ENCODE results near the gene PAM. TPM values are rescaled to one million over a fixed set of nuclear protein-coding genes. Genes with fewer than 3 reads are reported as not detected.

Gene PAM
- total RNA-seq, 1 donor from 2014 or later, result 859 TPM

DNA sequence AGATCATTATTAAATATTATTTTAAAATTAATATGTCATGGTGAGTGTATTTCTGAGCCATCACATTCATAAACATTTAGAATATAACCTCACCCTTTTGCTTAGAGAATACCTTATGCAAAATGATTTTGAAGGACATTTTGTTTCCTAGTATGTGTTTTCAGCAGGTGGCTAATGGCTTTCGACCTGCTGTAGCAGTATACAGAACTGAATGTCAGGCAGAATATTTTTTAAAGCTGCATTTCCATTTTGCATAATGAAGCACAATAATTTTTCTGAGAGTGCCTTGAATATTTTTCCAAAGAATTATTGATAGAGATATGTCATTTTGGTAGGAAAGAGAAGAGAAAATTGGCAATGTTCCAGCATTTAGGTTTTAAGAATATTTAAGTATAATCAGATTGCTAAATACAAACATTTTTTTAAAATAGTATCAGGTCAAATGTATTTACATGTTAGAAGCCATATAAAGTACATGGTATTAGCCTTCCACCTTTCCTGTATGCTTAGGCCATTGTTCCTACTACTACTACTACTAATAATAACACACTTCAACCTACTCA, 42.3 kb downstream of the PAM start:
- intact Hi-C loops (cut with DNase I), result loop anchor here (10.0 kb wide), 1 partner anchor 67 kb away; no protein-coding TSS in a partner anchor
- DNase-seq (no peak), ATAC-seq (ENCODE audit: poor library complexity) (no peak)

DNA sequence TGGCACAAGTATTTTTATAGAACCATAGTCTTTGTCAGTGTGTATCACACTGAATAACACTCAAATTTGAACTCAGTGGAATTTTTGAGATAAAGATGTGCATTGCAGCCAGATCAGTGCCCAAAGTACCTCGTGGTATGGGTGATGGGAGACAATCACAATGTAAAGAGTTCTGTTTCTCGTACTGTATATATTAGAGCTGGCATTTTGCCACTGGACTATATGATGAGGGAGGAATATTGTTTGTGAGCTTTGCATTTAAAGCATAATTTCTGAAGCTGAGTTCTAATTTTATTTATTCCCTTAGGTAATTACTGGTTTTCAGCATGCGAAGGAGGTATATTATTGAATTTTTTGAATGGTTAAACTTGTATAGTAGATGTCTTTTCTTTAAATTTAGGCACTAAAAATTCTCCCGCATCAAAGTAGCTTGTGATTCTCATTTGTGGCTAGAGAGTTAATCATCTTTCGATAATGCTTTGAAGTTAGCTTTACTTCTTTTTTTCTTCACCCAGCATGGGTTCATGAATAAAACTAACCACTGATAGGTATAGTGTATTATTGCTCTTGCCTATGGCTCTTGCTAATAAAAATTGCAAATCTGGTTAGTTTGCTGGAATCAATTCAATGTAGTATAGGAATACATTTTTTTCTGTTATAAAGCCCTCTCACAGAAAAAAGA, 43.1 kb downstream of the PAM start:
- ATAC-seq (ENCODE audit: poor library complexity), result peak; percentile 5

DNA sequence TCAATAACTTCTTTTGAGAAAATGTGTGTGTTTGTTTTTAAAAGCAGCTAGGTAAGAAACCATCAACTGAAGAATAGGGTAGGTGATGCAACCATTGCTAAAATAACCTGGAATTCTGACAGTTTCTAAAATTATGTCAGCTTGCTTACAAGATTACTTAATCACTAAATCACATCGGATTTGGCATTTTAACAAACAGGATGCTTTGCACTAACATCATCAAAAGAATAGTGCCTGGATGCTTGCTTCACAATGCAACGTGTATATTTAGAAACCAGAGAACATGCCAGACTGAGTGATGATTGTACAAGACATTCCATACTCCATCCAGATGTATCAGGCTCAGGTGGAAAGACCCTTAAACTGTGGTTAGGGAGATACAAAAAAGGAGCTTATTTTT, 43.9 kb downstream of the PAM start:
- intact Hi-C loops (cut with DNase I), result loop anchor here (10.0 kb wide), 1 partner anchor 66 kb away; no protein-coding TSS in a partner anchor
- ATAC-seq (ENCODE audit: poor library complexity) (peak; percentile 72), DNase-seq (no peak)

More for the DNA sequence above, 43.1 kb downstream of the PAM start:
- DNase-seq, result no peak
- intact Hi-C loops (cut with DNase I), result loop anchor here (10.0 kb wide), 1 partner anchor 67 kb away; no protein-coding TSS in a partner anchor

DNA sequence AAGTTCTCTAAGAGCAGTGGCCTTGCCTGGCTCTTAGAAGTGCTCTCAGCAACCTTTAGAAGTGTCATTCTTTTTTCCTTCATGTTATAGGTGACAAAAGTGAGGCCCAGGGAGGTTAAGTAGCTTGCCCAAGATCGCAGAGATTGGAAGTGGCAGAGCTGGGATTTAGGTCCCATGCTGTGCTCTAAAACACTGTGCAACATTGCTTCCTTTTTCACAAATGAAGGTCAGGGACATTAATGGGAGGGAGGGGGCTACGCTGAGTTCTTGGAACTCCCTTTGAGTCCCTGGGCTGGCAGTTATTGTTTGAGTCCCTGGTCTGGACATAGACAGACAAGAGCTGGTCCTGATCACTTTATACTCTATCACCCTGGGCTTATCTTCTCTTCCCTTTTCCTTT, 45.3 kb downstream of the PAM start:
- no peak for DNase-seq
- intact Hi-C loops (cut with DNase I), result no loop called here
- no peak for ATAC-seq (ENCODE audit: poor library complexity)

DNA sequence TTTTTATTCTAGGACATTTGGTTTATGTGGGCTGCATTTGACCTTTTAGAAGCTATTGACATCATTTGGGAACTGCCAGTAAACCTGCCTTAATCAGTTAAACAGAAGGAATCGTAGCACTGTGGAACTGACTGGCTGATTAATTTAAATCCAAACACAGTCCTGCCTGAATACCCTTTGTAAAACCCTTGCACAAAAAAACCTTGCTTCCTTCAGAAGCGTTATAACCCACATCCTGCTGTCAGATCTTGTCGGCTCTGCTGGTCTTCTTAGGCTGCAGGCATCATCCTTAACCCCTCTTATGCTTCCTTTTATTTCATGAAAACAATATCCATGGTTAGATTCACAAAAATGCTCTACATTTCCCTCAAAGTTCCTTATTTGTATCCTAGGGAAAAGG, 46.3 kb downstream of the PAM start:
- ATAC-seq (ENCODE audit: poor library complexity), result no peak
- intact Hi-C loops (cut with DNase I), result no loop called here
- no peak for DNase-seq

DNA sequence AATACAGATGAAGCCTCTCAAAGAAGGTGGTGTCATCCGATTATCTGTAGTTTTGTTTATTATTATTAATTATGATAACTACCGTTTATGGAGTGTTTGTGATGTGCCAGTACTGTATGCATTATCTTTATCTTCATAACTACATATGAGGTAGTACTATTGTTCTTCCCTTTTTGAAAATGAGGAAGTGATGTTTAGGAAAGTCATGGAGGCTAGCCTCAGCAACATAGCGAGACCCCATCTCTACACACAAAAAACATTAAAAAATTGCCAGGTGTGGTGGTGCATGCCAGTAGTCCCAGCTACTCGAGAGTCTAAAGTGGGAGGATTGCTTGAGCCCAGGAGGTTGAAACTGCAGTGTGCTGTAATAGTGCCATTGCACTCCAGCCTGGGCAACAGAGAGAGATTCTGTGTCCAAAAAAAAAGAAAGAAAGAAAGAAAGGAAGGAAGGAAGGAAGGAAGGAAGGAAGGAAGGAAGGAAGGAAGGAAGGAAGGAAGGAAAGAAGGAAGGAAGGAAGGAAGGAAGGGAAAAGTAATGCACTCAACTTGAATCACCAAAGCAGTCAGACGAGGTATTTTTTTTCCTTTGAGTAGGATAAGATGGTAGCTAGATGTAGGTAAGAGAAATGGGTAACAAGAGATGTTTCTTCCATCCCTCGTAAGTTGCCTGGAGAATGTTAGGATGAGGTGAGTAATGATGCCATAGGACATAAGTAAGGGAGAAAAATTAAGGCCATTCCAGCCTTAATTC, 47.8 kb downstream of the PAM start:
- DNase-seq (no peak), ATAC-seq (ENCODE audit: poor library complexity) (no peak)
- intact Hi-C loops (cut with DNase I), result no loop called here

DNA sequence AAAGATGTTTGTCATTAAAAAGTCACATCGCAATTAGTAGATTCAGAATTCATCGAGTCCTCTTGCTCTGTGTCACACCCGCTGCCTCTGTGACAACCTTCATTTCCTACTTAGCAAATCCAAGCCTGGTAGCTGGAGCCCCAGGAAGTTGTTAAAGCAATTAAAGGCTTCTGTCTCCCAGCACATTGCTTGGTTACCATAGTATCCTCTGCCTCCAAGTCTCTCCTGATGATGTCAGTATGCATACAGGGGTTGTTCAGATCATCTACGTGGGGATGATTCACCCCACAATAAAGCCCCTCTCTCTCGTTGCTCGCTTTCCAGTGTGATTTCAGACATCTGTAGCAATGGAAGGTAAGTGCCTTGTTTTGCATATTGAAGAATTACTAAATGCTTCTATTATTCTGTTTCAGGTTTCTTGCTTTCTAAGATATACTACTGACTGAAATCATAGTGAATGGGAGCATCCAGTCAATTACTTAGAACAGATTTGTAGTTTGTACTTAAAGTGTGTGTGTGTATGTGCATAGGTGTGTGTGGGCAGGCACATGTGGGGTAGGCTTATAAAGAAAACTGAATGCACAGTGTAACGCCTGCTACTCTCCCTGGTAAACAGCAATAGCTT, 52.9 kb downstream of the PAM start:
- ATAC-seq (ENCODE audit: poor library complexity) (peak; percentile 52), DNase-seq (no peak)
- intact Hi-C loops (cut with DNase I), result no loop called here

DNA sequence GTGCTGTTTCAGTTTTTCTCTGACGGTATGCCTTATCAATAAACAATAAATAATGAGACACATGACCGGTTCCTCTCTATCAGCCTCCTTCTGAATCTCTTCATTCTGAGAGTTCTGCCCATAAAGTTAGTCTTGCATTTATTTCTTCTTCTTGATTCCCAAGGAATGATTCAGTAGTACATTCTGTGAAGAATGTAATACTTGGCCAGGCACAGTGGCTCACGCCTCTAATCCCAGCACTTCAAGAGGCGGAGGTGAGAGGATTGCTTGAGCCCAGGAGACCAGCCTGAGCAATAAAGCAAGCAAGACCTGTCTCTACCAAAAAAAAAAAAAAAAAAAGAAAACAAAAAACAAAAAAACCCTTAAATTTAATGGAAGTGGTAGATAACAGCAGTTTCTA, 53.9 kb downstream of the PAM start:
- DNase-seq (no peak), ATAC-seq (ENCODE audit: poor library complexity) (peak; percentile 54)
- intact Hi-C loops (cut with DNase I), result no loop called here

DNA sequence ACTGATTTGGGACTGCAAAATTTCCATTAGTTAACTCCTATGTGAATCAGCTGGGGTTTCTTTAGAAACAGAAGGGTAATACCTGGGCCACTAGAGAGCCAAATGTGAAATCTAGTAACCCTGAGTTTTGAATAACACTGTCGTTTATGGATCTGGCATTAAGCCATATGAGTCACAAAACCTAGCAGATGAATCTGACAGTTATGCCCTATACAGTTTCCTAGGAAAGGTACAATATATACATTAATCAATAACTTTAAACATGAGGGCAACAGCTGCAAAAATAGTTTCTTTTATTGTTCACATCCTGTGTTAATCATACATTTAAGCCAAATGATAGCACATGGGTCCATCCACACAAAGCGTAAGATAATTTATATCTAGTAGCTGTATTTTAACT, 56.9 kb downstream of the PAM start:
- intact Hi-C loops (cut with DNase I), result no loop called here
- DNase-seq, result no peak
- ATAC-seq (ENCODE audit: poor library complexity), result no peak

DNA sequence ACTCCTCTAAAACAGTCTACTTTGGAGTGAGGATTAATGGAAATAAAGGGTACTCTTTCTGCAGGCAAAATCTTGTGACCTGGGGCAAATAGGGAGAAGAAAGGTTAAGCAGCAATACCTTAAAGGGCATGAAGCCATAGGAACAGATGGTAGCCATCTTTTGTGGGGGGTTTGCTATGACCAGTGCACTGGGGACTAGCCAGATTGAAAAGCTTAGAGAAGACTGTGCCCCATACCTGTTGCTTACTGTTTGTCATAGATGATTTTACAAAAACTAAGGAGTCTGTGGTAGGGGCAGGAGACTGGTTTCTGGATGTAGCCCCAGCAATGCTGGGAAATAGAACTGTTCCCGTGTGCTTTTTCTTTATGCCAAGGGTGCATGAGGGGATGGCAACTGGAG, 58.6 kb downstream of the PAM start:
- DNase-seq, result no peak
- ATAC-seq (ENCODE audit: poor library complexity), result no peak
- intact Hi-C loops (cut with DNase I), result no loop called here

DNA sequence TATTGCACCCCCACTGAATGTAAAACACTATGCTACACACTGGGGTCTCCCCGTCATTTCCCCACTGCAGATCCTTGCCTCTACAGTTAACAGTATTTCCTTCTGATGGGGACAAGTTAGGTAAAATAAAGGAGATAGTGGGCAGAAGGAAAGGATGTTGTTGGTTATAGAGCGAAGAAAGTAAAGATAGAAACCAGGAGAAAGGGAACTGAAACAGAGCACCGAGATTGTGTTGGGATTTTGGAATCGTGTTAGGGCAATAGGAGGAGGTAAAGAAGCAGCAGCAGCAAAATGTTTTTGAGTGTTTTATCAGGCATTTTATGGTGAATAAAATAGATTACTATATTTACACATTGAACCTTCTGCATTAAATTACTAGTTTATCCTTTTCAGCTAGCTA, 60.0 kb downstream of the PAM start:
- intact Hi-C loops (cut with DNase I), result no loop called here
- ATAC-seq (ENCODE audit: poor library complexity), result peak; percentile 8

DNA sequence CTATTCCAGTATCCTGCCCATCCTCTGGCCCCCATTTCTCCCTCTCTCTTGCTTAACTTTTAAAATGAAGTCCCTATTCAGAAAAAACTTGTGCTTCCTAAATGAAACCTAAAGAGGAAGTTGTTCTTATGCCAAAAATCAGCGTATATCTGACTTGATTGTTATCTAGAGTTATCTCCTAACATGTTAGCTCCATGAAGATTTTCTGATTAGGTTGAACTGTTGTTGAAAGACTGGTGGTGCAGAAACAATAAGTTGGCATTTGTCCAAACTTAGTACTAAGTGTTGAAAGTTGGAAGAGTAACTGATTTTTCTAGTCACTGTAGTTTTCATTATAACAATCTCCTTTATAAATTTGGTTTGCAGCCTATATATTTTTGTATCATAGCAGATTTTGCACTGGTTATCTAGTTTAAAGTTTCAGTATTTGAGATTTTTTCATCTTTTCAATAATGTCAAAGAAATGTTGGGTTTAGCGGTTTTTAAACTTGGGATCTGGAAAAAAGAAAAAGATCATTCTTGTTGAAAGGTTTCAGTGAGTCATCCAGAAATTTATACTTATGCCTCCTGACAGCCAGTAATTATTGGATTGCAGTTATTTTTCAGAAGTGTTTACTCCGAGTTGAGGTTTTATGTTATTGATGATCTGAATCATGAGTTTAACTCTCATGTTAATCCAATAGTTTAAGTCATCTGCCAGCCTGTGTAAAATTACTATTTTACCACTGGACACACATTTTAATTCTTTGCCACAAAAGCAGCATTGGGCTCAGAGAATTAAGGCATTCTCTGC, 60.6 kb downstream of the PAM start:
- ATAC-seq (ENCODE audit: poor library complexity), result peak; percentile 9
- intact Hi-C loops (cut with DNase I), result no loop called here
- DNase-seq, result no peak

More for the DNA sequence above, 60.0 kb downstream of the PAM start:
- no peak for DNase-seq

DNA sequence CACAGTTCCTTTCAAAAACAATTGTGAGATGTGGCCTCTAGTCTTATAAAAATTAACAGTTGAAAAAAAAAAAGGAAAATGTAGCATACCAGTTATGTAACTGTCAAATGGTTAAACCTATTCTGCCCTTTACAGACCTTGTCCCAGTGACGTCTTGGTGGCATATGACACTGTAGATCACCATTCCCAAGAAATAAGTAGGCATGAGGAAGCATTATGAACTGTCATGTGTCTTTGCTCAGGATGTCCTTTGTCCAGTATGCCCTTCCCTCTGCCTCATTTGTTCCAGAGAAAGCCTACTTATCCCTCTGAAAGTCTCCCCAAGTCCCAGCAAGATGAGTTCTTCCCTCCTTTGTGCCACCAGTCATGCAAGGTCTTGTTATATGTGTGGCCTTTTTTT, 63.2 kb downstream of the PAM start:
- ATAC-seq (ENCODE audit: poor library complexity), result peak; percentile 34
- intact Hi-C loops (cut with DNase I), result no loop called here
- no peak for DNase-seq

DNA sequence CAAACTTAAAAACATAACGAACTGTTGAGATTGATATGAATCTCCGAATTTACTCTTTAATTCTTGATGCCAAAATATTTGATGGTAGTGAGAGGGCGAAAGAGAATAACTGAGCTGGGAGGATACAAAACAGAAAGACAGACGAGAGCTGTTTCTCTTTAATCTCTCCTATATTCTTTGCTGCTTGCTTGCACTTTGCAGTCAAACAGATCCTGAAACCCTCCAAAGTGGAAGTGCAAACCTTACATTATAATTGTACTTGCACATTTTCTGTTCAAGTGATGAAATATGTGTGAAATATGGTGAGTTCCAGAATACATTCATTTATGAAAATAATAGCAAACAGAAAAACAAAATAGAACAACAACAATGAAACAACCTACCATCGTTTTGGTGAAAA, 63.8 kb downstream of the PAM start:
- intact Hi-C loops (cut with DNase I), result no loop called here
- DNase-seq (no peak), ATAC-seq (ENCODE audit: poor library complexity) (no peak)

DNA sequence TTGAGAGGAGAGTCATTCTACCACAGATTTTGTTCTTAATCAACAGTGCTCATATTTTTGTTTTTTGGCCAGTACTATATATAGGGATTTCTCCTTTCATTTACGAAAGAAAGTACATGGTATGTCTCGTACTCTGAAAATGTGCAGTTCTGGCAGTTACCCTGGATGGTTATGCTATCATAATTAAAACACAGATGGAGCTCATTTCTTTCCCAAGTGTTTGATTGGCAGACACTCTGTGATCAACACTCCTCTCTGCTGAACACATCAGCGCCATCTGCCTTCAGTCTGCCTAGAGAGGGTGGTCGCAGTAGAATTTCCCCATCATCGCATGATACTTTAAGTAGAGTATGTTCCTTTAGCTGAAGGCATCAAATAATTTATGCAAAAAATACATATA, 64.5 kb downstream of the PAM start:
- intact Hi-C loops (cut with DNase I), result no loop called here
- no peak for ATAC-seq (ENCODE audit: poor library complexity)
- DNase-seq, result no peak

DNA sequence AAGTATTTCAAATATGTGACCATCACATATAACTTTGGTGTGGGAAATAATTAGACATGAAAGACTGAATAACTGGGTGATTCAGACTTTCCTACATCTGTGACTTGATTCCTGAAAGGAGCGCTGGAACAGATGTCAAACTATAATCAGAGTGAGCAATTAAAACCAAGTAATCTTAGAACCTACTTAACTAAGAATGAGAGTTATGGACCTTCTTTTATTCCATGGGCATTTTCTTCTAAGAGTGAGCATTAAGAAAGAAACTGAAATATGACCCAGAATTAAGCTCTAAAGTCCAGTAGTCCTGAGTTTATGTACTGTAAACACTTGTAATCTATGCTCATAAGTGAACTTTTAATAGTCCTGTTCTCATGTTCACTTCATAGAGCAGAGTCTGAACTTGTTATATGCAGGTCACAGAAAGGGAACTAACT, 68.4 kb downstream of the PAM start:
- intact Hi-C loops (cut with DNase I), result no loop called here
- ATAC-seq (ENCODE audit: poor library complexity) (no peak), DNase-seq (no peak)

DNA sequence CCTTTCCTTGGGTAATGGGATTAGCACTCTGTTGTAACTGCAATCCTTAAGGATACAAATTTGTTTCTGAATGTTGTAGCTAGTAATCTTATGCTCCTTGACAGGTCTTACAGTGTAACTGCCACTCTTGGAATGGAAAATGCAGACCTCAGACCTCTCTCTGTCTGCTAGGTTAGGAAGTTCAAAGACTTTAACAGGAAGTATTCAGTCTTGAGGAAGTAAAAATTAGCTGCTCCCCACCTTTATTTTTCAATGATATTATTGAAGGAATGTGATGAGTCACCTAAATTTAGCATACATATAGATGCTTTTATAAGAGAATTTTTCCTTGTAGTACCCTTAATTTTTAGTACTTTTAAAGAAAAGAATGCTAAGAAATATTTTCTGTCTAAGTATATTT, 71.5 kb downstream of the PAM start:
- intact Hi-C loops (cut with DNase I), result no loop called here
- DNase-seq (no peak), ATAC-seq (ENCODE audit: poor library complexity) (no peak)

DNA sequence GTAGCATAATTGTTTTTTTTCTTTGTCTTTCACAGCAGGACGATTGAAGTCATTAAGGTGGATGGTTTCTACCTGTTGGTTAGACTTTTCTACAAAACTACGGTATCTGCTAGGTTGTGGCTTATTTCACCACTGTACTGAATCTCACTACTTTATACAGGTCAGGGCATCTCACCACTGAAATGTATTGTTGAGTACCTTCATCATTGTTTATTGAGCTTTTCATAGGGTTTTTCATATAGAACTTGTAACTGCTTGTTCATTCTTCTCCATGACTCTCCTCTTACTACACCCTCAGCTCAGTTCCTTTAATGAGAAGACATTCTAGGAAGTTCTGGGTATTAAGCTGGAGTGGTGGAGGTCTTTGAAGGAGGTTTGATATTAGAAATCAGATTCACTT, 75.1 kb downstream of the PAM start:
- no peak for ATAC-seq (ENCODE audit: poor library complexity)
- intact Hi-C loops (cut with DNase I), result no loop called here
- no peak for DNase-seq

DNA sequence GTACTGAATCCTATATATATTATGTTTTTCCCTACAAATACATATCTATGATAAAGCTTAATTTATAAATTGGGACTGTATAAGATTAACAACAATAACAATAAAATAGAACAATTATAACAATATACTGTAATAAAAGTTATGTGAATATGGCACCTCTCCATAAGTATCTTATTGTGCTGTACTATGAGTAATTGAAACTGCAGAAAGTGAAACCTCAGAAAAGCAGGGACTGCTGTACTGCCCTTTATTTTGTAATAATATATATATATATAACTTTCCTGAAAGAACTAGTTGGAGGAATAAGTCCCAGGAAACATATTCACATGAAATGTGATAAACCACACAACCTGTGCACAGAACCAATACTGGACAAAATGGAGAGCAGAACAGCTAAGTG, 77.3 kb downstream of the PAM start:
- DNase-seq (no peak), ATAC-seq (ENCODE audit: poor library complexity) (no peak)
- intact Hi-C loops (cut with DNase I), result no loop called here

Data from Right ventricle myocardium superior (tissue), 1 donor.